Measurements from ENCODE around the gene URGCP.

DNA sequence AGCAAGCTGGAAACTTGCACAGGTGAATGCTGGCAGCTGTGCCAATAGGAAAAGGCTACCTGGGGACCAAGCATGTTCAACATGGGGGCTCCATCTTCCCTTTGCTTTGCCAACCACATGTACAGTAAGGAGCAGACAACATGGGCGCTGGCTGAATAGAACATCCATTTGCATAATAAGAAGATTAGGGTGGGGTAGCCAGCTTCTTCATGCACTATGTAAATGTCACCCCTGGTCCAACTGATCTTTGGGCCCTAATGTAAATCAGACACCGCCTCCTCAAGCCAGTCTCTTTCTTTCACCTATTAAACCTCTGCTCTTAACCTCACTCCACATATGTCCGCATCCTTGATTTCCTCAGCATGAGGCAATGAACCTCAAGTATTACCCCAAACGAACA lies 63.1 kb downstream of the URGCP start:
- no peak for TF ChIP-seq POLR2A (IDR thresholded peaks at IDR 0.05; ENCODE audit: low read depth, low read length)
- TF ChIP-seq POLR2AphosphoS5 (IDR thresholded peaks at IDR 0.05; ENCODE audit: low read depth, low read length) = no peak

Measured in GM12892 (cell line).